HTR-8/SVneo (cell line): ENCODE results near the gene GOLGA8T.
"Not testable (repeated sequence)": the region's sequence is repeated elsewhere in the genome, so short reads cannot be mapped to it uniquely, and the experiment has no call there.

ENCODE experiments used
- DNase-seq: peaks from one replicate; pipeline ENCODE4 v3.0.0; 2011; ENCODE audit warnings: low spot score, mixed read lengths; ENCODE audit not compliant: insufficient read length
- FAIRE-seq: peaks from 2 replicates; lab custom pipeline; 2011; peaks lifted over from hg19 to GRCh38; lab: Jason Lieb, UNC

Gene GOLGA8T, protein sequence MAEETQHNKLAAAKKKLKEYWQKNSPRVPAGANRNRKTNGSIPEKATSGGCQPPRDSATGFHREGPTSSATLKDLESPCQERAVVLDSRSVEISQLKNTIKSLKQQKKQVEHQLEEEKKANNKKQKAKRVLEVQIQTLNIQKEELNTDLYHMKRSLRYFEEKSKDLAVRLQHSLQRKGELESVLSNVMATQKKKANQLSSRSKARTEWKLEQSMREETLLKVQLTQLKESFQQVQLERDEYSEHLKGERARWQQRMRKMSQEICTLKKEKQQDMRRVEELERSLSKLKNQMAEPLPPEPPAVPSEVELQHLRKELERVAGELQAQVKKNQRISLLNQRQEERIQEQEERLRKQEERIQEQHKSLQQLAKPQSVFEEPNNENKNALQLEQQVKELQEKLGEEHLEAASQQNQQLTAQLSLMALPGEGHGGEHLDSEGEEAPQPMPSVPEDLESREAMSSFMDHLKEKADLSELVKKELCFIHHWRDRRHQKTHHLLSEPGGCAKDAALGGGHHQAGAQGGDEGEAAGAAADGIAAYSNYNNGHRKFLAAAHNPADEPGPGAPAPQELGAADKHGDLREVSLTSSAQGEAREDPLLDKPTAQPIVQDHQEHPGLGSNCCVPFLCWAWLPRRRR

DNA sequence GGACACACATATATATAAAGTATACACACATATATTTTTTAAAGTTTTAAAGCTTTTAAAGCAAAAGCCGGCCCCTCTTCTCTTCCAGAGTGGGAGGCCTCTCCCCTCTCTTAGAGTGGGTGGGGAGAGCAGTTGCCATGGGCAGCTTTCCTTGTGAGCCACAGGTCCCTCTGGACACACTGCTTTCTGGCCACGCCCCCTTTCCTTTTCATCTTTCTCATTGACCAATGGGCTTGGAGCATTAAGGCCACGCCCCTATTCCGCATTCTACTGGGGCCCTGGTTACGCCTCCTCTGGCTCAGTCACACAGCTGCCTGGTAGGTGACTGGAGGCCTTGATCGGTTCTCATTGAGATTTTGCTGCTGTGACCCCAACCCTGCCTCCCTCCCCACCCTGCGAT, at the start of gene GOLGA8T:
Gene GOLGA8T, plus strand, starts transcription at position 301 of the 400 bp plus-strand sequence. Its CDS starts 98 bp downstream, at position 399.
- not testable (repeated sequence) for FAIRE-seq, DNase-seq

GRCh38 chr15:30097827-30098226, 37.0 kb upstream of the GOLGA8T start:
- not testable (repeated sequence) for FAIRE-seq, DNase-seq

GRCh38 chr15:30102890-30103289, 32.0 kb upstream of the GOLGA8T start:
- not testable (repeated sequence) for DNase-seq, FAIRE-seq

GRCh38 chr15:30103941-30104507, 30.8 kb upstream of the GOLGA8T start:
- not testable (repeated sequence) for FAIRE-seq, DNase-seq

- DNase-seq, FAIRE-seq: not testable (repeated sequence)
Measured at GRCh38 chr15:30110591-30110990, 24.3 kb upstream of the GOLGA8T start.

DNA sequence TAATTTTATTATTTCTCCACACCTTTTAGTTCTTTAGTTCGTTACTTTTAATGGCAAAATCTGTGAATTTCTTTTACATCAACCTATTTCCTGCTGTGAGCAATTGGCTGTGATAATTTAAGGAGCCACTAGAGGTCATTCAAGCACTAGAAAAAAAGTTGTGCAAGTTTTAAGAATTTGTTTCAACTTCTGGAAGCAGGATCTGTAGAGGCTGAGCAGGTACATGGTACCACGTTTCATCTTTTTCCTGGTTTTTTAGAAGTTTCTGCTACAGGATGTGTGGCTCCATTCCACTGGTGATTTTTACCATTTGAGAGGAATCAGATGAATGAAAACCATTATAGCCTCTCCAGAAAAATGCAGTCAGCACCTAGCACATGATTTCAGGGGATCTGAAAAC, 4.8 kb upstream of the GOLGA8T start:
- not testable (repeated sequence) for FAIRE-seq, DNase-seq

DNA sequence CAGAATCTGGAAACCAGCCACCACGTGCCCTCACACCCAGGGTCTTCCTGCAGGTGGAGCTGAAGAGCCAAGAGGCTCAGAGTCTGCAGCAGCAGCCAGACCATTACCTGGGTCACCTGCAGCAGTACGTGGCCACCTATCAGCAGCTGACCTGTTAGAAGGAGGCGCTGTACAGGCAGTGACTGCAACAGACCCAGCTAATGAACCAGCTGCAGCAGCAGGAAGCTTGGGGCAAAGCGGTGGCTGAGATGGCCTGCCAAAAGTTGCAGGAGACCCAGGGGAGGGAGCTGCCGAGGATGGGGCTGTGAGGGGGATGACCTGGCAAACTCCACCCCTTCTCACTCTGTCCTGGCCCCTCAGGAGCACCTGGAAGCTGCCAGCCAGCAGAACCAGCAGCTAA, 8.4 kb downstream of the GOLGA8T start:
- not testable (repeated sequence) for FAIRE-seq, DNase-seq

DNA sequence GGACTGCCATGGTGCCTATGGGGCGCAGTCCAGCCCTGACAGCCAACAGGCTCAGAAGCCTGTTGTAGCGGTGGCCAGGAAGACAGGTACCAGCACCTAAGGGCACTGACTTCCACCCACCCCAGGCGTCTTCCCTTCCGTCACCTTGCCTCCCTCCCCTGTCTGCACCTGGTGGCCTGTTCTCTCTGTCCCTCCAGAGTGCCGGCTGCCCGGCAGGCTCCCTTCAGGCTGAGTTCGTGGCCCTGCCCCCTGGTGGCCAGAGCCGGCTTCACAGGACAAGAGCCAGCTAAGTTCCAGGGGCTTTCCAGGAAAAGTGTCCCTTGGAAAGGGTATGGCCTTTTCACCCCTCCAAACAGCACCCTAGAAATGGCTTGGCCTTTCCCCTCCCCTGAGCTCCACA, 15.0 kb downstream of the GOLGA8T start:
- FAIRE-seq, DNase-seq: not testable (repeated sequence)

DNA sequence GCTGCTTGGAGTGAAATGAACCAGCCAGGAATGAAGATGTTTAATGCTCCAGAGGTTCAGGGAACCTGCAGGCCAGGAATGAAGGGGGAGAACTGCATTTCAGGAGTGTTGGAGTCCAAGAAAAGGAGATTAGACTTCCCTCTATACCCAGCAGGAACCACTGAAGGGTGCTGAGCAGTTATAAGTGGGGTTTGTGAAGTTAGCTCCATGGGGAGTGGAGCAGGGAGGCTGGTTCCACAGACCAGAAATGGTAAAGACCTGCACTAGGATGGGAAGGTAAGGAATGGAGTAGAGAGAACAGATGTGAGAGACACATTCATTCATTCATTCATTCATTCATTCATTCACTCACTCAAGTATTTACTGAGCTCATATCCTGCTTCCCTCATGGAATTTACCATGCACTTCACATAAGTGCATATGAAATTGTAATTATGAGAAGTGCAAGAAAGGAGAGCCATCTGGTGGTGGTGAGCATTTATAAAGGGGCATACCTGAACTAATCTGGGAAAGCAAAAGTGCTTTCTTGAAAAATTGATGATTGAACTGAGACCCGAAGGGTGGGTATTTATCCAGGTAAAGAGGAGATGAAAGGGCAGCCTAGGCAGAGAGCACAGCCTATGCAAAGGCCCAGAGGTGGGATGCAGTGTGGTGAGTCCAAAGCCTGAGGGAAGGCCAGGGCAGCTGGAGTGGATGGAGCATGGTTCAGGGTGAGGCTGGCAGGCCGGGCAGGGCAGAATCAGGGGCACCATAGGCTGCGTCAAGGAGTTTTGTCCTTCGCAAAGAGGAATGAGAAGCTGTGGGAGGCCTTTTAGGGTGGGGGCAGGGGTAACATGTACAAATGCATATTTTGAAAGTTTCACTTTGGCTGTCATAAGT, 27.9 kb downstream of the GOLGA8T start:
- FAIRE-seq: peak; percentile 46
- not testable (repeated sequence) for DNase-seq

DNA sequence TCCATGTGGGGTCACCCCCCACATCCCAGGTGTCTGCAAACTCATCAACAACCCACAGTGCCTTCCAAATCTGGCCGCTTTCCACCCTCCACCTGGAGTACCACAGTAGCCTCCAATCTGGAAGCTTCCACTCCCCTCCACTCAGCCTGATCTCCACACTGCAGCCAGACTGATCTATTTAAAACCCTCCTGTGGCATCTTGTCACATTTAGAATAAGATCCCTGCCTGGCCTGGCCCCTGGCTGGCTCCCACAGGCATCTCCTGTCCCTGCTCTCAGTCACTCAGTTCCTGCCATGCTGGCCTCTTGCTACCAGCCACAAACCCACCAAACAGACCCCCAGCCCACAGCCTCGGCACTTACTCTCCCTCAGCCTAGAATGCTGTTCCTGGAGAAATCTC, 28.9 kb downstream of the GOLGA8T start:
- not testable (repeated sequence) for FAIRE-seq, DNase-seq

DNA sequence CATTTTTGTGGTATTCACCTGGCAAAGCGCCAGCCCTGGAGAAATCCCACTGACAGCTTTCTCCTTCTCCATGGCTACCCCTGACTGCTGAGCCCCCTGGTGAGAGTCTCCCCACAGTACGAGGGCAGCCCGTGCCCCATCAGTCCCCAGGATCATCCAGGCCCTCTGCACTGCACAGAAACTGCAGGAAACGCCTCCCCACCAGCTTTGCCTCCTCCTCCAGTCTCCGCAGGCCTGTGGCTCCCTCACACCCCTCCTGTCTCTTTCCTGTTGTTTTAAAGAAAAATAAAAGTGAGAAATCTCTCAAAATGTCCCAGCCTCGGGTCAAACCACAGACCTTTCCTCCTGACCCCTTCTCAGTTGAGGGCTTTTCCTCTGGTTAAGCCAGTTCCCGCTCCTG, 29.4 kb downstream of the GOLGA8T start:
- not testable (repeated sequence) for FAIRE-seq

GRCh38 chr15:30167403-30167802, 32.6 kb downstream of the GOLGA8T start:
- FAIRE-seq, DNase-seq: not testable (repeated sequence)

More for the DNA sequence above, 29.4 kb downstream of the GOLGA8T start:
- not testable (repeated sequence) for DNase-seq

DNA sequence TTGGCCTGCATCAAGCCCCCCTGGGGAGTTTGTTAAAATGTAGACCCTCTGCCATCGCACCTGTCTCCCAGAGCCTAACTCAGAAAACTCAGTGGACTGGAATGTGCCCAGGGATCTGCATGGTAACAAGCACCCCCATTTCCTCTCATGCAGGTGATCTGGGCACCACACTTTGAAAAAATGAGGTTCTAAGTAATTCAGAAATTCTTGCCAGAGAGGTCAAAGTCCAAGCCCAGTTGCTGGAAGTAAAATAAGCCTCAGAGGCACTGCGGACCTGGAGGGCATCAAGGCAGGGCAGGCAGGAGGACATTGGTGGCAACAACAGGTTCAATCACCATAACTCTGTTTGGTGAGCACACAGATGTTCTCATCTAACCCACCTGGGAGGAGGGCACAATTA, 33.0 kb downstream of the GOLGA8T start:
- not testable (repeated sequence) for DNase-seq, FAIRE-seq

DNA sequence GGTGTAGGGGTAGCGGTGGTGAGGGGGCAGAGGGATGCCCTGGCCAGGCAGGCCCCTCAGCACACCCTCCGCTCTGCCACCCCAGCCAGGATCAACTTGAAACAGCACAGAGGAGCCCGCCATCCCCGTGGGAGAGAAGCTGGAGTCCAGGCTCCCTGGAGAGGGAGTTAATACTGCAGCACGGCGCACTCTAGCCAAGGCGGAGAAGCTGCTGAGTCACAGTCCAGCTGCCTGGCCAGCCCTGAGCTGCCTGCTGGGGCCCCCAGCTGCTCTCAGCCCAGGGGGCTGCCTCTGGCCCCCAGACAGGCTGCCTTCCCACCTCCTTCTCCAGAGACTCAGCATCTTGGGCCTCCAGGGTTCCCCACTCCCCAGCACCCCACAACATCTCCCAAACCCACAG, 36.6 kb downstream of the GOLGA8T start:
- FAIRE-seq, DNase-seq: not testable (repeated sequence)

DNA sequence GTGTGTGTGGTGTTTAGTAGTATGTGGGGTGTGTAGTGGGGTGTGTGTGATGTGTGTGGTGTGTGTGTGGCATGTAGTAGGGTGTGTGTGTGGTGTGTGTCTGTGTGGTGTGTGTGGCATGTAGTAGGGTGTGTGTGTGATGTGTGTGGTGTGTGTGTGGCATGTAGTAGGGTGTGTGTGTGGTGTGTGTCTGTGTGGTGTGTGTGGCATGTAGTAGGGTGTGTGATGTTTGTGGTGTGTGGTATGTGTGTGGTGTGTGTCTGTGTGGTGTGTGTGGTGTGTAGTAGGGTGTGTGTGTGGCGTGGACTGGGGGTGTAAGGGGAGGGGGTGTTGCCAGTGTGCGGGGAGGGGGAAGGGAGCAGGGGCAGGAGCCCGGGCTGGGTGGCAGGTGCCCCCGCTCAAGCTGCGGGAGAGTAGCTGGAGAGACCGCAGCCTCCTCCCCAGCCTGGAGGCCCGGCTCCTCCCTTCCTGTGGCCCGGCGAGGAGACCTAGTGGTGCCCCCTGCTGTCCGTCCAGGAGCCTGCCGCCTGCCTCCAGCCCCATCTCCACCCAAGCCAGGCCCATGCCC, 38.3 kb downstream of the GOLGA8T start:
- DNase-seq: not testable (repeated sequence)
- FAIRE-seq: peak; percentile 100

DNA sequence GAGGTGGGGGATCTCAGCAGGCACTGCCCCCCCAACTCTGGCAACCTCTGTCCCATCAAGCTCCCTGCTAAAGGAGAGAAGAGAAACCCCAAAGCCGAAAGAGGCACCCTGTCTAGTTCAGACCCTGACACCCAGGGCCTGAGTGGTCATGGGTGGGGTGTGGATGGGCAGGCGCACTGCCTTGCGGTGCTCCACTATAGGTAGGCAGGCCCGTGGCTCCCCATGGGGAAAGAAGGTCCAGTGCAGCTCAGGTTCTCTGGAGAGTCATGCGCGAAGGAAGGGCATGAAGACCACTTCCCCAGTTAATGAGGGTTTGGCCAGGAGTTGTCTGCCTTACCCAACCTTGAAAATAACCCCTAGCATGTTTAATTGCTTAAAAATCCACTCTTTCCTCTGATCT, 40.4 kb downstream of the GOLGA8T start:
- DNase-seq, FAIRE-seq: not testable (repeated sequence)

DNA sequence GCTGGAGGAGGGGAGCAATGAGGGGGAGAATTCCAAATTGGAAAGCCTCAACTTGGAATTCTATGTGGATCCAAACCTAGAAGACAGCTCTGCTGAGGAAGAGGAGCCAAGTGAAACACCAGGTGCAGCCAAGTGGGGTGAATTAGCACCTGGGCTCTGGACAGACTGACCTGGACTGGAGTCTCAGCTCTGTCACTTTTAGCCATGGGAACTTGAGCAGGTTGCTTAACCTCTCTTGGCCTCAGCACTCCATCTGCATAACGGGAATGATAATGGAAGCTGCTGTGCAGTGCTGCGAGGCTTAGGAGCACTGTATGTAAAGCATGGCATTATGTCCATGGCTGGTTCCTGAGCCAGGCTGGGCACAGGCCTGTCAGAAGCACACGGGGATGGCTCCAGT, 41.8 kb downstream of the GOLGA8T start:
- FAIRE-seq, DNase-seq: not testable (repeated sequence)

- not testable (repeated sequence) for FAIRE-seq
Measured at GRCh38 chr15:30179814-30180213, 45.0 kb downstream of the GOLGA8T start.

DNA sequence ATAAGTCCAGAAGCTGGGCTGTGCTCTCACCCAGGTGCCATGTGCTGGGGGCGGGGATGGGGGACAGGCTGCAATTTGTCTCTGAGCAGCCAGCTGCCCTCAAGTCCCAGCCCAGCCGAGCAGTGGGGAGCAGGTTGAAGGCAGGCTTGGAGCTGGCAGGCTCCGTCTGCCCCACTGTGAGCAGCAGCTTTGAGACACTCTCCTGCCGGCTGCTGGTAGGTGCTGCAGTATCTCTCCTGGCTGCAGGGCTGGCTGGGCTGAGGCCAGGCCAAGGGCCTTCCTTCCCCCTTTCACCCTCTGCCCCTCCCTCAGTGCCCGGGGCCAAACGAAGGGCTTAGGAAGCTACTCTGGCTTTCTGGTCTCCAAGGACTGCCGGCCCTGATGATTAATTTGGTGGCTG, 50.6 kb downstream of the GOLGA8T start:
- DNase-seq, FAIRE-seq: not testable (repeated sequence)

More at GRCh38 chr15:30179814-30180213, 45.0 kb downstream of the GOLGA8T start:
- DNase-seq: not testable (repeated sequence)
